Epithelial cell of esophagus (primary cell): Measurements from ENCODE around the gene GFRA4.

Source experiments
- DNase-seq: peaks from one replicate; pipeline ENCODE4 v3.0.0; 2010; ENCODE audit warnings: low read depth
- H3K4me3 ChIP-seq: 2 replicates; pipeline ENCODE4 v1.5.1; 2011; ENCODE audit warnings: mild to moderate bottlenecking, low read length, control low read depth
- TF ChIP-seq, protein P1 (sequence below): IDR thresholded peaks from 2 replicates; pipeline ENCODE4 v1.5.1; 2011; ENCODE audit warnings: low read depth, mild to moderate bottlenecking, low read length, control low read depth, inconsistent platforms; ENCODE audit not compliant: insufficient read depth; ENCODE audit errors: missing control alignments

GFRA4 gene

DNA sequence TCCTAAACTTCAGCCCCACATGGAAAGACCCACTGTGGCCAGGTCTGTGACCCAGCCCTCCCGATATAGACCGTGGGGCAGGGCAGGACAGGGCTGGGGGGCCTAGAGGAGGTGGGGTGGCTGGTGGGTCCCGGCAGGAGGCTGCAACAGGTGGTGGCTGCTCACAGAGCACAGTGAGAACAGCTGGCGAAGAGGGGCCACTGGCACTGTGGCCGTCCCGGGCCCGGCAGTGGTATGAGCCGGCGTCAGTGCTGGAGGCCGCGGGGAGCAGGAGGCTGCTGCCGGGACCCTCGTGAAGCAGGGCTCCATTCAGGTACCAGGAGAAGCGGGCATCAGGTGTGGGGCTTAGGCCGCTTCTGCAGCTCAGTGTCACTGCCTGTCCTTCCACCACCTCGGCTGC is 35.8 kb upstream of the GFRA4 start:
- no peak overlapping the region for H3K4me3 ChIP-seq
- DNase-seq = no peak
- TF ChIP-seq, protein P1, sequence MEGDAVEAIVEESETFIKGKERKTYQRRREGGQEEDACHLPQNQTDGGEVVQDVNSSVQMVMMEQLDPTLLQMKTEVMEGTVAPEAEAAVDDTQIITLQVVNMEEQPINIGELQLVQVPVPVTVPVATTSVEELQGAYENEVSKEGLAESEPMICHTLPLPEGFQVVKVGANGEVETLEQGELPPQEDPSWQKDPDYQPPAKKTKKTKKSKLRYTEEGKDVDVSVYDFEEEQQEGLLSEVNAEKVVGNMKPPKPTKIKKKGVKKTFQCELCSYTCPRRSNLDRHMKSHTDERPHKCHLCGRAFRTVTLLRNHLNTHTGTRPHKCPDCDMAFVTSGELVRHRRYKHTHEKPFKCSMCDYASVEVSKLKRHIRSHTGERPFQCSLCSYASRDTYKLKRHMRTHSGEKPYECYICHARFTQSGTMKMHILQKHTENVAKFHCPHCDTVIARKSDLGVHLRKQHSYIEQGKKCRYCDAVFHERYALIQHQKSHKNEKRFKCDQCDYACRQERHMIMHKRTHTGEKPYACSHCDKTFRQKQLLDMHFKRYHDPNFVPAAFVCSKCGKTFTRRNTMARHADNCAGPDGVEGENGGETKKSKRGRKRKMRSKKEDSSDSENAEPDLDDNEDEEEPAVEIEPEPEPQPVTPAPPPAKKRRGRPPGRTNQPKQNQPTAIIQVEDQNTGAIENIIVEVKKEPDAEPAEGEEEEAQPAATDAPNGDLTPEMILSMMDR = no peak

DNA sequence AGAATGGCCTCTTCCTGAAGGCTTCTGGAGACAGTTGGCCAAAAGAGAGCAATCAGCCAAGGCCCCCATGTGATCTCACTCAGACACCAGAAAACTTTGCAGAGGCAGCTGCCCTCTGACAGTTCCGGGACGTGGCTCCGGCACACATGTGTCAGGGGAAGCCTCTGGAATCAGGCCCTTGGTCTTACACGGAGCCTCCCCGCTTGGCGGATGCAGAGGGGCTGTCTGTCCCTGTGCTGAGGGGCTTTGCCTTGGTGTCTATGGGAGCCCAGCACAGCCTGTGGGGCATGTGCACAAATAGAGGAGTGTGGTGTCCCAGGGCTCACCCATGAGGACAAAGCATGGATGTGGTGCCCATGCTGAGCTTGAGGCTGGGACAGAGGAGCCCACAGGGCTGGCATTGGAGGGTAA is 35.4 kb upstream of the GFRA4 start:
- H3K4me3 ChIP-seq = no peak overlapping the region
- TF ChIP-seq, protein P1 = no peak
- no peak for DNase-seq

DNA sequence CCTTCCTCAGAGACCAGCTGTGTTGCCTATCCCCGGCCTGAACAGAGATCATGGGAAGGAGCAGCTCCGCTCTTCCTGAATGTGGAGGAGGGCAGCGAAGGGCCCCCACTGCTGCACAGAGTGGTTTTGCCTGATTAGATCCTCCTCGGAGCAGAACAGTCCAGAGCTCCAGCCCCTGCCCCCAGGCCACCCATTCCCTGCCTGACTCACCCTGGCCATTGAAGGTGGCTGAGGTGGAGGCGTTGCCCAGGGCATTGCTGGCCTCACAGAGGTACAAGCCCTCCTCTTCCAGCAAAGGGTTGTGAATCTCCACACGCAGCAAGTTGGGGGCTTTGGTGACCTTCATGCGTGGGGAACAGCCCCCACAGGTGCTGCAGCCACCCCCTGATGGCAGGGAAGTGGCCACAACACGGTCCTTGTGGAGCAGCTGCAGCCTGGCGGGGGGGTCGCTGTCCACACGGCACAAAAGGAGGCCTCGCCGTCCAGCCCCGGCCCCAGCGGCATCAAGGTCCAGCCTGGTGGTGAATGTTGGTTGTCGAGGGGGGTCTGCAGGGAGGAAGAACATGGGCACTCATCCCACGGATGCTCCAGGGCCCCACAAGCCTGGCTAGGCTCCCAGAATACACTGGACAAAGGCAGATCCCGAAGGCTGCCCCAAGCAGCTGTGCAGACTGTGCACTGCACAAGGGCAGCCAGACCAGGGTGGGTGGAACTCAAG is 34.5 kb upstream of the GFRA4 start:
- DNase-seq = no peak
- TF ChIP-seq, protein P1 = no peak
- no peak overlapping the region for H3K4me3 ChIP-seq

DNA sequence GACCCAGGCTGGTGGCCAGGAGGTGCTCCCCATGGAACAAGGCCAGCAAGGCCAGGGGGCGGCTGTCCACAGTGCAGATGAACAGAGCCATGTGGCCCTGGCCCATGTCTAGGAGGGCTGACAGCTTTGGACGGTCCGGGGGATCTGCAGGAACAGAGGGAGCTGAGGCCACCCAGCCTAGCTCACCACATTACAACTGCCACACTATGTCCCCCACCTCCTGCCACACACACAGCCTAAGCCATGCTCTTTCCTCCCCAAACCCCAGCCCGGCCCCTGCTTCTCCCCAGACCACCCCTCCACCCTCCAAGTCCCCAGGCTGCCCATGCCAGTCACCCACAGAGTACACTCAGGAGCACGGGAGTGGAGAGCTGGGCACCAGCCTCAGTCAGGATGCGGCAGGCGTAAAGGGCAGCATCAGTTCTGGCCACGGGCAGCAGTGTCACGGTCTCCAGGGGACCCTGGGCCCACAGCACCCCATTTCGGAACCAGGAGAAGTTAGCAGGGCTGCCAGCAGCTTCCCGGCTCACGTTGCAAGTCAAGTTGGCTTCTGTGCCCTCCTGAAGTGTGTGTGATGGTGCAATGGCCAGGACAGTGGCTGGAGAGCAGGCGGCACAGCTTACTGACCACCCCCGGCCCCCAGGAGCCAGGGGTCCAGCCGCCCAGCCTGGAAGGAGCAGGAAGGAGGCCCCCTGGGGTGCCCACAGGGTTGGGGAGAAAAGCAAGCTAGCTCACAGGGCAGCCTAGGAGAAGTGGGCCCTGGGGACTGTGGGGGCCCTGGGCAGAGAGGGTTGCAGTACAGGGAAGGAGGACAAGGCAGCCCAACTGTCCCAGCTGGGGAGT is 33.8 kb upstream of the GFRA4 start:
- no peak for DNase-seq
- H3K4me3 ChIP-seq = no peak overlapping the region
- TF ChIP-seq, protein P1 = no peak

DNA sequence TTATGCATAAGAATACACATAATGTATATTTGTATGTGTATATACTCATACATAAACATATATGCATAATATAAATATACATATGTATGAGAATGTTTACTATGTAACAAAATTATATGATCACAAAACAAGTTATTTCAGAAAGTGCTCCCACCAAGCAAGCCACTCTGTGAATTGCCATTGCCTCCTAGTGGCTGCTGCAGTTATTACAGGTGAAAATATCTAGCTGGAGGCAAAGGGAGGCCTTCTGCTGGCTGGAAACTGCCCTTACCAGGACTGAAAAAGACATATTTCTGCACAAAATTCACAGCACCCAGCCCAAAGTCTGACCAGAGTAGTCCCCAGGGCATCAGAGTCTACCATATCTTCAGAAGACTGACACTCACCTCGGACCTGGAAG is 33.0 kb upstream of the GFRA4 start:
- no peak for DNase-seq
- TF ChIP-seq, protein P1 = peak; percentile 30

DNA sequence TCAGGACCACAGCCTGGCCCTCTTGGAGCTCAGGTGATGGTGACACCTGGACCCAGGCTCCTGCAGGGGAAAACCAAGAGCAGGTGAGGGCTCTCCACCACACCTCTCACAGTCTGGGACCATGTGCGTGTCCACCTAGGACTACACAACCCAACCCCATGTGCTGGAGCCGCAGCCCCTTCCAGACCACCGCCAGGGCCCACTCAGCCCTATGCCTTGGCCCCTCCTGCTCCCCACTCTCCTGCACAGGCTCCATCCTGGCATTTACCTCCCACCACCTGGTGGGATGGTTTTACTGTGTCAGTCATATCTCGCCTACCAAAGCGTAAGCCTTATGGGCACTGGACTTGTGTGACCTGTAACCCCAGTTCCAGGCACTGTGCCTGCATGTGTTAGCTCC is 31.7 kb upstream of the GFRA4 start:
- H3K4me3 ChIP-seq = no peak overlapping the region
- TF ChIP-seq, protein P1 = no peak
- no peak for DNase-seq

More for the DNA sequence above, 33.0 kb upstream of the GFRA4 start:
- no peak overlapping the region for H3K4me3 ChIP-seq
